ENCODE data around the gene SYNJ1.
"Not testable (repeated sequence)": the region's sequence is repeated elsewhere in the genome, so short reads cannot be mapped to it uniquely, and the experiment has no call there.

- not testable (repeated sequence) for TF ChIP-seq POLR2AphosphoS5 (IDR thresholded peaks at IDR 0.05; ENCODE audit: low read depth, low read length)
- TF ChIP-seq, protein P1, sequence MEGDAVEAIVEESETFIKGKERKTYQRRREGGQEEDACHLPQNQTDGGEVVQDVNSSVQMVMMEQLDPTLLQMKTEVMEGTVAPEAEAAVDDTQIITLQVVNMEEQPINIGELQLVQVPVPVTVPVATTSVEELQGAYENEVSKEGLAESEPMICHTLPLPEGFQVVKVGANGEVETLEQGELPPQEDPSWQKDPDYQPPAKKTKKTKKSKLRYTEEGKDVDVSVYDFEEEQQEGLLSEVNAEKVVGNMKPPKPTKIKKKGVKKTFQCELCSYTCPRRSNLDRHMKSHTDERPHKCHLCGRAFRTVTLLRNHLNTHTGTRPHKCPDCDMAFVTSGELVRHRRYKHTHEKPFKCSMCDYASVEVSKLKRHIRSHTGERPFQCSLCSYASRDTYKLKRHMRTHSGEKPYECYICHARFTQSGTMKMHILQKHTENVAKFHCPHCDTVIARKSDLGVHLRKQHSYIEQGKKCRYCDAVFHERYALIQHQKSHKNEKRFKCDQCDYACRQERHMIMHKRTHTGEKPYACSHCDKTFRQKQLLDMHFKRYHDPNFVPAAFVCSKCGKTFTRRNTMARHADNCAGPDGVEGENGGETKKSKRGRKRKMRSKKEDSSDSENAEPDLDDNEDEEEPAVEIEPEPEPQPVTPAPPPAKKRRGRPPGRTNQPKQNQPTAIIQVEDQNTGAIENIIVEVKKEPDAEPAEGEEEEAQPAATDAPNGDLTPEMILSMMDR (IDR thresholded peaks at IDR 0.05), result not testable (repeated sequence)
These were observed 109.6 kb downstream of the SYNJ1 start for GRCh38 chr21:32618218-32618617.
